Tibial nerve (tissue), 4 donors: ENCODE measurements around the gene RMI2. TPM values are rescaled to one million over a fixed set of nuclear protein-coding genes. Genes with fewer than 3 reads are reported as not detected.
A peak's percentile ranks its signal among the peaks of the same experiment; 100 is the strongest.

Source experiments
- DNase-seq, 2 donors: peaks; one replicate each; pipeline ENCODE4 v3.0.0-alpha.2; 2019; ENCODE audit warnings: low spot score in 2 of 2
- H3K27ac ChIP-seq, 4 donors: fragments of 200-600 bp; sonication (generic) in 3 of 4; one replicate each; pipeline ENCODE4 v1.5.1; 2017 to 2019; ENCODE audit warnings: mild to moderate bottlenecking in 1 of 4
- H3K27me3 ChIP-seq, 2 donors: fragments of 200-600 bp; sonication (generic) in 1 of 2; one replicate each; pipeline versions ENCODE4 v1.5.1 to v1.6.0; 2017 to 2019
- H3K36me3 ChIP-seq, 3 donors: fragments of 200-600 bp; sonication (generic); one replicate each; pipeline ENCODE4 v1.5.1; 2018 to 2019
- H3K4me1 ChIP-seq, 4 donors: fragments of 200-600 bp; sonication (generic) in 3 of 4; one replicate each; pipeline ENCODE4 v1.5.1; 2017 to 2019
- H3K4me3 ChIP-seq, 4 donors: fragments of 200-600 bp; sonication (generic) in 3 of 4; one replicate each; pipeline ENCODE4 v1.5.1; 2017 to 2019; ENCODE audit warnings: mild to moderate bottlenecking in 1 of 4, moderate library complexity in 1 of 4
- H3K9me3 ChIP-seq, 4 donors: fragments of 200-600 bp; sonication (generic) in 3 of 4; one replicate each; pipeline ENCODE4 v1.5.1; 2017 to 2019
- CTCF ChIP-seq, 5 experiments: fragments of 200-600 bp in 3 of 5; fragments of 450-650 bp in 2 of 5; sonication (generic) in 3 of 5; IDR thresholded peaks; one replicate each; pipeline ENCODE4 v1.5.1; 2016 to 2019; ENCODE audit warnings: antibody characterized with exemption in 5 of 5, mild to moderate bottlenecking in 3 of 5, moderate library complexity in 2 of 5
- EP300 ChIP-seq, 2 donors: sonication (generic); formaldehyde crosslinking; IDR thresholded peaks; one replicate each; pipeline ENCODE4 v1.6.1; 2017; ENCODE audit warnings: antibody characterized with exemption in 2 of 2, mild to moderate bottlenecking in 1 of 2
- POLR2A ChIP-seq, 2 donors: fragments of 450-650 bp; IDR thresholded peaks; one replicate each; pipeline ENCODE4 v1.6.1; 2017; ENCODE audit warnings: antibody characterized with exemption in 2 of 2, mild to moderate bottlenecking in 2 of 2, moderate library complexity in 2 of 2
- WGBS, 2 donors: methylation state at CpG; one replicate each; pipeline ENCODE4 v1.1.5; 2018; 5-methylcytosine and 5-hydroxymethylcytosine counted together
- total RNA-seq, 4 donors: library from RNA; depleted of rRNA; stranded (reverse); fragments of >200 nt; gene quantifications; one replicate each; pipeline ENCODE4 v1.1.0, GENCODE V29; 2016

RMI2 gene
- total RNA-seq, 4 donors from 2014 or later = 1.3 to 4.0 (median 2.0) TPM; not detected in 1

- no peaks in the 10 kb centered on the region for H3K27me3 ChIP-seq
- H3K9me3 ChIP-seq = no peaks in the 10 kb centered on the region
- WGBS, 2 donors = 79 to 86% methylated on average over 13 to 21 of the region's 21 CpGs
- H3K4me3 ChIP-seq = no peak overlapping the region
- no peak for TF ChIP-seq EP300 (IDR thresholded peaks at IDR 0.05)
- no peak for TF ChIP-seq POLR2A (IDR thresholded peaks at IDR 0.05)
- TF ChIP-seq CTCF (IDR thresholded peaks at IDR 0.05) = no peak
- H3K4me1 ChIP-seq = peaks cover 0 to 13% (median 8%) of the 10 kb centered on the region in 4 donors
- no peak for DNase-seq
- no peaks in the 10 kb centered on the region for H3K36me3 ChIP-seq
- H3K27ac ChIP-seq = no peak overlapping the region
Measured at GRCh38 chr16:11307639-11308492, 37.4 kb upstream of the RMI2 start.

GRCh38 chr16:11308493-11309283 is 36.6 kb upstream of the RMI2 start:
- TF ChIP-seq POLR2A (IDR thresholded peaks at IDR 0.05) = no peak
- no peak for TF ChIP-seq CTCF (IDR thresholded peaks at IDR 0.05)
- no peak for TF ChIP-seq EP300 (IDR thresholded peaks at IDR 0.05)
- no peak overlapping the region for H3K4me3 ChIP-seq
- WGBS, 2 donors = 72 to 77% methylated on average over 13 to 14 of the region's 15 CpGs

GRCh38 chr16:11309895-11310633 is 35.2 kb upstream of the RMI2 start:
- no peak for DNase-seq
- no peaks in the 10 kb centered on the region for H3K36me3 ChIP-seq
- peaks cover 0 to 17% (median 11%) of the 10 kb centered on the region in 4 donors for H3K4me1 ChIP-seq
- TF ChIP-seq POLR2A (IDR thresholded peaks at IDR 0.05) (no peak), CTCF (IDR thresholded peaks at IDR 0.05) (no peak), EP300 (IDR thresholded peaks at IDR 0.05) (no peak)
- WGBS, 2 donors = 60 to 63% methylated on average over 9 of the region's 9 CpGs
- no peaks in the 10 kb centered on the region for H3K9me3 ChIP-seq
- no peak overlapping the region for H3K4me3 ChIP-seq
- no peaks in the 10 kb centered on the region for H3K27me3 ChIP-seq
- peak overlapping the region in 1 of 4 donors; percentile 67 for H3K27ac ChIP-seq

More at GRCh38 chr16:11308493-11309283, 36.6 kb upstream of the RMI2 start:
- Histone ChIP-seq H3K9me3 (no peaks in the 10 kb centered on the region), H3K27me3 (no peaks in the 10 kb centered on the region), H3K36me3 (no peaks in the 10 kb centered on the region), H3K4me1 (peaks cover 0 to 17% (median 11%) of the 10 kb centered on the region in 4 donors), H3K27ac (no peak overlapping the region)
- DNase-seq = no peak

- H3K36me3 ChIP-seq = no peaks in the 10 kb centered on the region
- peak overlapping the region in 1 of 4 donors; percentile 67 for H3K27ac ChIP-seq
- no peak overlapping the region for H3K4me3 ChIP-seq
- H3K27me3 ChIP-seq = no peaks in the 10 kb centered on the region
- TF ChIP-seq POLR2A (IDR thresholded peaks at IDR 0.05) = no peak
- TF ChIP-seq EP300 (IDR thresholded peaks at IDR 0.05) = no peak
- no peak for TF ChIP-seq CTCF (IDR thresholded peaks at IDR 0.05)
- 92 to 98% methylated on average over 3 of the region's 3 CpGs for WGBS, 2 donors
- H3K9me3 ChIP-seq = no peaks in the 10 kb centered on the region
- peaks cover 0 to 21% (median 11%) of the 10 kb centered on the region in 4 donors for H3K4me1 ChIP-seq
- DNase-seq = no peak
Measured at GRCh38 chr16:11310634-11310977, 34.7 kb upstream of the RMI2 start.
